Panc1 (cell line): ENCODE data around the gene DAPK1. TPM values are rescaled to one million over a fixed set of nuclear protein-coding genes. Genes with fewer than 3 reads are reported as not detected.

Source experiments
- ATAC-seq: fragments of 200-7000 bp; cut with Tn5 transposase; 2 replicates; pipeline ENCODE4 v1.9.1; 2020; ENCODE audit warnings: mild to moderate bottlenecking, moderate library complexity
- BruUV-seq: library from RNA; stranded (reverse); fragments of 400-500 nt; replicated peaks from 2 replicates; lab custom pipeline; 2021; lab: Mats Ljungman, UMichigan
- CTCF ChIA-PET: fragments of 300-600 bp; sonication (Branson Sonifier 250); formaldehyde crosslinking; loops from one replicate; lab custom pipeline; 2022; ENCODE audit warnings: antibody characterized with exemption; lab: Charles Lee
- POLR2A ChIA-PET: fragments of 300-600 bp; sonication (Branson Sonifier 250); formaldehyde crosslinking; loops from one replicate; lab custom pipeline; 2022; ENCODE audit warnings: antibody characterized with exemption; lab: Charles Lee
- DNase-seq: peaks from one replicate; pipeline ENCODE4 v3.0.0-alpha.2; 2010; ENCODE audit warnings: low read depth, low spot score
- H3K27ac ChIP-seq: 2 replicates; pipeline ENCODE4 v1.5.1; 2011; ENCODE audit warnings: mild to moderate bottlenecking, low read length, inconsistent platforms
- H3K27me3 ChIP-seq: fragments of 200-500 bp; sonication (Bioruptor generic); 2 replicates; pipeline ENCODE4 v1.6.0; 2014; ENCODE audit warnings: low read length, inconsistent platforms; ENCODE audit not compliant: control insufficient read depth, insufficient read depth
- H3K36me3 ChIP-seq: fragments of 200-500 bp; sonication (Bioruptor generic); 2 replicates; pipeline ENCODE4 v1.5.1; 2014; ENCODE audit warnings: inconsistent platforms, mild to moderate bottlenecking, low read length, moderate library complexity; ENCODE audit not compliant: control insufficient read depth, insufficient read depth
- H3K4me1 ChIP-seq: 2 replicates; pipeline ENCODE4 v1.5.1; 2011; ENCODE audit warnings: inconsistent platforms, mild to moderate bottlenecking, low read length, moderate library complexity; ENCODE audit not compliant: control insufficient read depth, insufficient read depth
- H3K4me3 ChIP-seq, 2 experiments: 2 replicates each; pipeline ENCODE4 v1.5.1; 2011 to 2012; ENCODE audit warnings: low read depth in 2 of 2, low read length in 2 of 2, mild to moderate bottlenecking in 2 of 2, inconsistent platforms in 1 of 2, moderate library complexity in 1 of 2
- H3K9me3 ChIP-seq: fragments of 200-500 bp; sonication (Bioruptor generic); 2 replicates; pipeline ENCODE4 v1.5.1; 2014; ENCODE audit warnings: low read depth, mild to moderate bottlenecking, inconsistent platforms, low read length, moderate library complexity; ENCODE audit not compliant: control insufficient read depth, insufficient read depth
- CTCF ChIP-seq: fragments of 450-650 bp; IDR thresholded peaks from 2 replicates; pipeline ENCODE4 v1.5.1; 2017; ENCODE audit warnings: mild to moderate bottlenecking
- POLR2AphosphoS5 ChIP-seq: IDR thresholded peaks from 2 replicates; pipeline ENCODE4 v1.6.1; 2012; ENCODE audit warnings: mild to moderate bottlenecking, low read depth, low read length, moderate library complexity
- REST ChIP-seq, 2 experiments: IDR thresholded peaks; 2 replicates each; pipeline ENCODE4 v1.6.1; 2011 to 2012; ENCODE audit warnings: low read depth in 2 of 2, control low read depth in 1 of 2, low read length in 1 of 2, mild to moderate bottlenecking in 1 of 2, moderate library complexity in 1 of 2; ENCODE audit not compliant: insufficient read depth in 1 of 2
- SIN3A ChIP-seq: IDR thresholded peaks from 2 replicates; pipeline ENCODE4 v1.6.1; 2012; ENCODE audit warnings: low read depth, mild to moderate bottlenecking, low read length, moderate library complexity, borderline replicate concordance; ENCODE audit not compliant: insufficient read depth
- TCF7L2 ChIP-seq: IDR thresholded peaks from 2 replicates; pipeline ENCODE4 v1.6.1; 2011; ENCODE audit warnings: mild to moderate bottlenecking, low read depth, low read length, inconsistent platforms
- in situ Hi-C: cut with HindIII; loops from 2 replicates; pipeline ENCODE4 v1.10.0; 2016; ENCODE audit warnings: low sequenced_read_pairs, low pct_unique_long_range_greater_than_20kb
- intact Hi-C: fragments of 100-400 bp; cut with micrococcal nuclease; formaldehyde crosslinking; loops from one replicate; pipeline ENCODE4 v1.10.0; 2022; ENCODE audit not compliant: unreplicated experiment
- total RNA-seq: library from RNA; stranded (reverse); gene quantifications from one replicate; pipeline ENCODE4 v1.2.1, GENCODE V29; 2021; ENCODE audit not compliant: unreplicated experiment

The DAPK1 gene
- total RNA-seq, 1 experiment from 2014 or later = 0.87 TPM

GRCh38 chr9:87618226-87618625 lies 120.6 kb downstream of the DAPK1 start:
- in situ Hi-C loops (no loop called here), intact Hi-C loops (no loop called here)
- ChIA-PET CTCF (no interaction called here), POLR2A (no interaction called here)
- DNase-seq (no peak), ATAC-seq (no peak)
- BruUV-seq = no TSS peak
- TF ChIP-seq CTCF (no peak), SIN3A (no peak), TCF7L2 (no peak), REST (IDR thresholded peaks at IDR 0.05; ENCODE audit: insufficient read depth in 1 of 2, low read depth in 2 of 2, low read length in 1 of 2) (no peak), POLR2AphosphoS5 (no peak)
- Histone ChIP-seq H3K4me1 (no peaks in the 10 kb centered on the region), H3K27me3 (no peaks in the 10 kb centered on the region), H3K9me3 (no peaks in the 10 kb centered on the region), H3K27ac (no peak overlapping the region), H3K4me3 (no peak overlapping the region), H3K36me3 (no peaks in the 10 kb centered on the region)

- TF ChIP-seq TCF7L2 (no peak), CTCF (no peak)
- H3K27me3 ChIP-seq = no peaks in the 10 kb centered on the region
- DNase-seq (no peak), ATAC-seq (no peak)
- CTCF ChIA-PET = no interaction called here
- intact Hi-C loops (no loop called here), in situ Hi-C loops (no loop called here)
- POLR2A ChIA-PET = no interaction called here
- no peak overlapping the region for H3K4me3 ChIP-seq
- H3K36me3 ChIP-seq = no peaks in the 10 kb centered on the region
- no peaks in the 10 kb centered on the region for H3K9me3 ChIP-seq
- BruUV-seq = no TSS peak
- no peaks in the 10 kb centered on the region for H3K4me1 ChIP-seq
- H3K27ac ChIP-seq = no peak overlapping the region
These were observed 121.3 kb downstream of the DAPK1 start for GRCh38 chr9:87618931-87619330.

GRCh38 chr9:87619346-87619745 lies 121.7 kb downstream of the DAPK1 start:
- no peaks in the 10 kb centered on the region for H3K36me3 ChIP-seq
- no peak for DNase-seq
- no peaks in the 10 kb centered on the region for H3K27me3 ChIP-seq
- no peak overlapping the region for H3K27ac ChIP-seq
- no peak overlapping the region for H3K4me3 ChIP-seq
- in situ Hi-C loops (no loop called here), intact Hi-C loops (no loop called here)
- no peaks in the 10 kb centered on the region for H3K9me3 ChIP-seq
- ChIA-PET CTCF (no interaction called here), POLR2A (no interaction called here)
- no TSS peak for BruUV-seq
- no peaks in the 10 kb centered on the region for H3K4me1 ChIP-seq
- TF ChIP-seq TCF7L2 (no peak), REST (IDR thresholded peaks at IDR 0.05; ENCODE audit: insufficient read depth in 1 of 2, low read depth in 2 of 2, low read length in 1 of 2) (no peak), SIN3A (no peak), POLR2AphosphoS5 (no peak), CTCF (no peak)
- no peak for ATAC-seq
